GM06990 (cell line): Measurements from ENCODE around the gene FES.

Experiments used
- DNase-seq: peaks from one replicate; pipeline ENCODE4 v3.0.0-alpha.2; 2011; ENCODE audit not compliant: insufficient read length; ENCODE audit errors: extremely low read depth
- H3K27me3 ChIP-seq: replicated peaks from 2 replicates; pipeline ENCODE4 v1.6.0; 2011; ENCODE audit warnings: low read length; ENCODE audit not compliant: control insufficient read depth, insufficient read depth
- H3K36me3 ChIP-seq: 2 replicates; pipeline ENCODE4 v1.5.1; 2011; ENCODE audit warnings: low read length; ENCODE audit not compliant: control insufficient read depth, insufficient read depth
- H3K4me3 ChIP-seq: replicated peaks from 2 replicates; pipeline ENCODE4 v1.5.1; 2011; ENCODE audit warnings: low read depth, mild to moderate bottlenecking, control low read depth, low read length
- CTCF ChIP-seq: IDR thresholded peaks from 2 replicates; pipeline ENCODE4 v1.5.1; 2011; ENCODE audit warnings: low read length, control low read depth, mild to moderate bottlenecking, inconsistent platforms; ENCODE audit not compliant: insufficient read depth, poor library complexity, severe bottlenecking

Gene FES

DNA sequence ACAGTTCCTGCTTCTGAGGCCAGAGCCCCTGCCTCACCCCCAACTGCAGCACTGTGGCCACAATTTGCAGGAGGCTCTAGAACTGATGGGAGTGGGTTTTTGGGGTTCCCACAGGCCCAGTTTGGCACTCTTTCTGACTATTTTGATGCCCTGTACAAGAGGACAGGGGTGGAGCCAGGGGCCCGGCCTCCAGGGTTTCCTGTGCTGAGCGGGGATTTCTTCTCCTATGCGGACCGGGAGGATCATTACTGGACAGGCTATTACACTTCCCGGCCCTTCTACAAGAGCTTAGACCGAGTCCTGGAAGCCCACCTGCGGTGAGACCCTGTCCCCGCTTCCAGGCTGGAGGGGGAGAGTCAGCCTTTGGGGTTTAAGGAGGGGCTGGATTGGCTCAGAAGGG is 25.7 kb downstream of the FES start:
- H3K27me3 ChIP-seq = no peaks in the 10 kb centered on the region
- DNase-seq = no peak
- peaks cover 72% of the 10 kb centered on the region for H3K36me3 ChIP-seq
- TF ChIP-seq CTCF = no peak
- no peak overlapping the region for H3K4me3 ChIP-seq

DNA sequence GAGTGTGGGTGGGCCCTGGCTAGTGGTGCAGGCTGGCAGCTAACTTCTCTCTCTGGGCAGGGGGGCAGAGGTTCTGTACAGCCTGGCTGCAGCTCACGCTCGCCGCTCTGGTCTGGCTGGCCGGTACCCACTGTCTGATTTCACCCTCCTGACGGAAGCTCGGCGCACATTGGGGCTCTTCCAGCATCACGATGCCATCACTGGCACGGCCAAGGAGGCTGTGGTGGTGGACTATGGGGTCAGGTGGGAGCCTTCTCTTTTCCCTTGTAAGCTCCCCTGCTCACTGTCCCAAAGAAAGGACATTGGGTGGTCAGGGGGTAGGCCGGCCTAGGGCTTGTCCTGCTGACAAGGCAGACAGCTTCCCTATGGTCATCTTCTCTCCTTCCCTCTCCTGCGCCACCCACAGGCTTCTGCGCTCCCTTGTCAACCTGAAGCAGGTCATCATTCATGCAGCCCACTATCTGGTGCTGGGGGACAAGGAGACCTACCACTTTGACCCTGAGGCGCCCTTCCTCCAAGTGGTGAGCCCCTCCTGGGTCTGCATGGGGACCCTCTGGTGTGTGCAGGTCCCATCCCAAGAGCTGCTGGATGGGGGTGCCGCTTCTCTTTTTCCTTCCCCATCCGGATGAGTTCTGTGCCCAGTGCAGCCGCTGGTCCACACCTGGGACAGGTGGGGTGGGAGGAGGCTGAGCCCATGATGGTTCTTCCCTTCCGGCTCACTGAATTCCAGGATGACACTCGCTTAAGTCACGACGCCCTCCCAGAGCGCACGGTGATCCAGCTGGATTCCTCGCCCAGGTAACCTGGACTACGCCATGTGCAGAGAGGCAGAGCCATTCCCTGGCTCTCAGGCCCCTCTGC is 26.4 kb downstream of the FES start:
- Histone ChIP-seq H3K27me3 (no peaks in the 10 kb centered on the region), H3K36me3 (peaks cover 72% of the 10 kb centered on the region), H3K4me3 (no peak overlapping the region)
- no peak for TF ChIP-seq CTCF
- no peak for DNase-seq

- no peak overlapping the region for H3K4me3 ChIP-seq
- H3K36me3 ChIP-seq = peaks cover 72% of the 10 kb centered on the region
- DNase-seq = no peak
- TF ChIP-seq CTCF = no peak
- H3K27me3 ChIP-seq = no peaks in the 10 kb centered on the region
These were observed 27.0 kb downstream of the FES start for GRCh38 chr15:90911302-90911623.

GRCh38 chr15:90911906-90912769 is 27.8 kb downstream of the FES start:
- H3K4me3 ChIP-seq = no peak overlapping the region
- H3K27me3 ChIP-seq = no peaks in the 10 kb centered on the region
- no peak for DNase-seq
- no peak for TF ChIP-seq CTCF
- peaks cover 65% of the 10 kb centered on the region for H3K36me3 ChIP-seq

- no peak for TF ChIP-seq CTCF
- H3K27me3 ChIP-seq = no peaks in the 10 kb centered on the region
- DNase-seq = no peak
- peaks cover 64% of the 10 kb centered on the region for H3K36me3 ChIP-seq
- no peak overlapping the region for H3K4me3 ChIP-seq
These were observed 28.4 kb downstream of the FES start for GRCh38 chr15:90912770-90913075.
